HG03103 (cell line): ENCODE results near the gene TTLL3.
"Not testable (repeated sequence)": the region's sequence is repeated elsewhere in the genome, so short reads cannot be mapped to it uniquely, and the experiment has no call there.

Experiments used
- ATAC-seq: cut with Tn5 transposase; IDR thresholded peaks from one replicate; pipeline ENCODE4 v1.9.1; 2021; ENCODE audit warnings: low read depth; ENCODE audit not compliant: unreplicated experiment

The TTLL3 gene

GRCh38 chr3:9863058-9863772 lies 53.2 kb downstream of the TTLL3 start:
- ATAC-seq, result no peak

DNA sequence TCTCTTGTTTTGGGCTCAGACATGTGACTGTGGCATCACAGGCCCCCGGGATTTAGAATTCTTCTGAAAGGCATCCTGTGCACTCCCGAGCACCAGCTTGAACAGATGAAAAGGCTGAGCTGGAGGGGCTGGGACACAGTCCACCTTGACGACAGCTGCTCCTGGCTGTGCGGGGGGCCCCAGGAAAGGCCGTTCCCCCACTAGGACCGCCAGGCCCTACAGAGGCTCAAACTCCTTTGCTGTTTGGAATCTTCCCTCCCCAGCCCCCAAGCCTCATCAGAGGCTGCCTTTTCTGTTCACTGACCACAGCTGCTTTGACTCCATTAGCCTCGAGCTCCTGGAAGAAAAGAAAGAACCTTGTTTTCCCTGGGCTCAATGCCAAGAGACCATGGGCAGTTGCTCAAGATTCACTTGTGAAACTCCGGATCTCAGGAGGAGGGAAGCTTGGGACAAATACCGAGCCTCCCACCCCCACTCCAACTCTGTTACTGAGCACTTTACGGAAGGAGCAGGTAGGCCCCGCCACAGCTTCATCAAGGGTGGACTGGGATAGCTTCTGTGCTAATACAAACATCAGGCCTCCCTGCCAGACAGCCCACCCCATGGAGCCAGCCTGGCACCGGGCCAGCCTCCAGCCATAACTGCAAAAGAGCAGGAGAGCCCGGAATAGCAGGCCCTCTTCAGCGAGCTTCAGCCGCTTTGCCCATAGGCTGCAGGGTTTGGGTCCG lies 54.3 kb downstream of the TTLL3 start:
- ATAC-seq, result no peak

GRCh38 chr3:9865125-9865637 lies 55.1 kb downstream of the TTLL3 start:
- not testable (repeated sequence) for ATAC-seq

DNA sequence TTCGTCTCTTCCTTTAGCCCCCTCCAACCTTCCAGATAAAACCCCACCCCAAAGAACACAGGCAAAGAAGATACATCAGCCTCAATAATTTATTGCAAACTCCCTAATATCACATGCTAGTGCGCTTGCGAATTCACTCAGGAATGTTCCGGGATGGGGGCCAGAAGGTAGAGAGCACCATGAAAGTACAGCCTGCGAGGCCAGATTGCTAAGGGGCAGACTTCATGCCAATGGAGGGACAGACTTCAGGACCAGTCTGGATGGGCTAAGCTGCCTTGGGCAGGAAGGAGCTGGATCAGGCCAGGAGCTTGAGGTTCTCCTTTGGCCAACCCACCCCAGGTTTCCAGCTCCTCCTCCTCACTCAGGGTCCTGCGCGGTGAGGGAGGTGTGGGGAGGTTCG lies 56.6 kb downstream of the TTLL3 start:
- ATAC-seq, result no peak

- no peak for ATAC-seq
These were observed 57.0 kb downstream of the TTLL3 start for GRCh38 chr3:9867106-9867505.

GRCh38 chr3:9869955-9870354 lies 59.9 kb downstream of the TTLL3 start:
- no peak for ATAC-seq

- no peak for ATAC-seq
These were observed 60.9 kb downstream of the TTLL3 start for GRCh38 chr3:9870978-9871377.

GRCh38 chr3:9872067-9872466 lies 62.0 kb downstream of the TTLL3 start:
- ATAC-seq, result not testable (repeated sequence)

GRCh38 chr3:9875448-9875847 lies 65.4 kb downstream of the TTLL3 start:
- ATAC-seq, result no peak

GRCh38 chr3:9876255-9876654 lies 66.2 kb downstream of the TTLL3 start:
- not testable (repeated sequence) for ATAC-seq

GRCh38 chr3:9876991-9877390 lies 66.9 kb downstream of the TTLL3 start:
- no peak for ATAC-seq

GRCh38 chr3:9878700-9879099 lies 68.6 kb downstream of the TTLL3 start:
- no peak for ATAC-seq

GRCh38 chr3:9879830-9880549 lies 69.9 kb downstream of the TTLL3 start, which contains the start of gene CIDEC:
Gene CIDEC (minus strand): TSS chr3:9880253. CDS start chr3:9878486, 1,767 bp downstream.
- ATAC-seq, result no peak

- ATAC-seq, result no peak
These were observed 71.4 kb downstream of the TTLL3 start for GRCh38 chr3:9881441-9881840.

DNA sequence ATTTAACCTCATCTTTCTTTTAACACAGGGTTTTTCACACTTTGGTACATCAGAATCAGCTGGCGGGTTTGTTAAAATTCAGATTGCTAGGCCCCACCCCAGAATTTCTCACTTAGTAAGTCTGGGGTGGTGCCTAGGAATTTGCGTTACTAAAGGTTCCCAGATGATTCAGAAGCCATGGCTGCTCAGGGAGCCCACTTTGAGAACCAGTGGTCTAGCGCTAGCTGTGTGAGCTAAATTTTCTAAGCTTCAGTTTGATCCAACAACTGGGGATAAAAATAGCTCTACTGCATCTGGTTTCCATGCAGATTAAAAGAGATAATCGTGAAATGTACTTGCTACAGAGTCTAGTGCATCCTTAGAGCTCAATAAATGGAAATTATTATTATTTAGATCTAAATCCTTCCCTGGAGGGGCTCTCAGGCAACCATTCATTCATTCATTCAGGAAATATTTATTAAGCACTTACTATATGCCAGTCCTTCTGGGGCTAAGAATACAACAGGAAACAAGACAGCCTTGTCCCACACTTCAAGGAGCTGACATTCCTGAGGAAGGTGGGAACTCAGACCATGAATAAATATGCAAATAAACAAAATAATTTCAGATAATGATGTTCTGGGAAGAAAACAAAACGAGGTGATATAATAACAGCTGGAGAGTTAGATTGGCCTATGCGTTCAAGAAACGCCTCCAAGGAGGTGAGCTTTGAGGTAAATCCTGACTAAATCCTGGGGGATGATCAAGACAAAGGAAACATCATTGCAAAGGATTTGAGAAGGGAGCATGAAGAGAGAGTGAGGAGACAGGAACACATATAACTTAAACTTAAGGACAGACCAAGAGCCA lies 73.9 kb downstream of the TTLL3 start:
- ATAC-seq, result no peak

GRCh38 chr3:9884555-9885165 lies 74.6 kb downstream of the TTLL3 start:
- ATAC-seq, result no peak
